DMS53 treated with DMSO at 0.1 percent for 48 hours (cell line): Measurements from ENCODE around the gene PNPLA6.
A peak's percentile ranks its signal among the peaks of the same experiment; 100 is the strongest.

Experiments
- DNase-seq: peaks from one replicate; lab custom pipeline; 2025; ENCODE audit not compliant: unreplicated experiment; lab: John Stamatoyannopoulos, UW

Gene PNPLA6

GRCh38 chr19:7595466-7596133, 60.1 kb downstream of the PNPLA6 start, which contains the start of gene CAMSAP3:
CAMSAP3 (plus strand) TSS chr19:7595863; CDS start chr19:7596003, 140 bp downstream.
- peak; percentile 7 for DNase-seq

DNA sequence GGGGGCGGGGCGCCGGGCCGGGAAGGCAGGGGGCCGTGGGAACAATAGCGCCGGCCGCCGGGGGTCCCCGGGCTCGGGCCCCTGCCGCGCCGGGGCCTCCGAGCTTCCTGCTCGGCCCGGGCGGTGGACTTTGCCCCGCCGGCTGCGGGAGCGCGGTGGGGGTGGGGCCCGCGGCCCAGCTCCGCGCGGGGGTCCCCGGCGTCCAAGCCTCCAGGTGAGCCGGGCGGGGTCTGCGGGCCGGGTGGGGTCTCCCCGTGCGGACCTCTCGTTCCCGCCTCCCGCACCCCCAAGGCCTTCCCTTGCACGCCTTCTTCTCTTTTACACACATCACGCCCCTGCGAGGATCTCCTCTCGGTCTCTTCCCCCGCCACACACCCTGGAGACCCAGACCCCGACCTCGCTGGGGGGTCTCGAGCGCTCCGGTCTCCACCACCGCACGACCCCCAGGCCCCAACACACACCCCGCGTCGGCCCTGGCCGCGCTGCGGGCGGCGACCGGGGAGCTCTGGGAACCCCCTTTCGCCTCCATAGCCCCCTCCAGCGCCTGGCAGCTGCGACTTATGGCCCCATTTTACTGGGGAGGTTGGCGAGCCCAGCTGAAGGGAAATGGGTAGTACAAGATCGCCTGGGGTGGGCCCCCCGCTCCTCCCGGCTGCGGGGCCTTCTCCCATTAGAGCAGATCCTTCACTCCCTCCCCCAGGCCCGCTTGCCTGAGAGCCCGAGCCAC, 60.9 kb downstream of the PNPLA6 start:
- DNase-seq: no peak

DNA sequence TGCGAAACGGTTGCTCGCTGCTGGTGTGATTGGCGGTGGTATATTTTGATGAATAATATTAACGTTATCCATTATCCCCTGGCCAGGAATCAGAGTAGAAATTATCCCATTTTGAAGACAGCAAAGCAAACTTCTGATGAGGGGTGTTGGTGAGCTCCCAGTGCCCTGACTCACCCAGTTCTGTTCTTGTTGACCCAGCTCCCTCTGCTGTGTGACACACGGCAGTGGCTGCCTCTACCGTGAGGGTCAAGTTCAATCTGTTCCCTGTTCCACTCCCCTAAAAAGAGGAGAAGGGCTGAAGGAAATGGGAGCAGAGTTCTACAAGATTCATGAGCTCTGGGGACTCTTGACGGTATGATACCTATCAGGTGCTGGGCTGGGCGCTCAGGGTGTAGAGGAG, 62.2 kb downstream of the PNPLA6 start:
- no peak for DNase-seq

GRCh38 chr19:7598180-7598579, 62.7 kb downstream of the PNPLA6 start:
- no peak for DNase-seq

DNA sequence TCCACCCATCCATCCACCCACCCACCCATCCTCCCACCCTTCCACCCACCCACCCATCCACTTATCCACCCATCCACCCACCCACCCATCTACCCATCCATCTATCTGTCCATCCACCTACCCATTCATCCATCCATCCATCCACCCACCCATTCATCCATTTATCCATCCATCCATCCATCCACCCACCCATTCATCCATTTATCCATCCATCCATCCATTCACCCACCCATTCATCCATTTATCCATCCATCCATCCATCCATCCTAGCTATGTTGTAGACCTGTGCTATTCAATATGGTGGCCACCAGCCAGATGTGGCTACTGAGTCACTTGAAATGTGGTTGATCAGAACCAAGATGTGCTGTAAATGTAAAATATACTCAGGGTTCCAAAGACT, 65.2 kb downstream of the PNPLA6 start:
- DNase-seq: no peak

DNA sequence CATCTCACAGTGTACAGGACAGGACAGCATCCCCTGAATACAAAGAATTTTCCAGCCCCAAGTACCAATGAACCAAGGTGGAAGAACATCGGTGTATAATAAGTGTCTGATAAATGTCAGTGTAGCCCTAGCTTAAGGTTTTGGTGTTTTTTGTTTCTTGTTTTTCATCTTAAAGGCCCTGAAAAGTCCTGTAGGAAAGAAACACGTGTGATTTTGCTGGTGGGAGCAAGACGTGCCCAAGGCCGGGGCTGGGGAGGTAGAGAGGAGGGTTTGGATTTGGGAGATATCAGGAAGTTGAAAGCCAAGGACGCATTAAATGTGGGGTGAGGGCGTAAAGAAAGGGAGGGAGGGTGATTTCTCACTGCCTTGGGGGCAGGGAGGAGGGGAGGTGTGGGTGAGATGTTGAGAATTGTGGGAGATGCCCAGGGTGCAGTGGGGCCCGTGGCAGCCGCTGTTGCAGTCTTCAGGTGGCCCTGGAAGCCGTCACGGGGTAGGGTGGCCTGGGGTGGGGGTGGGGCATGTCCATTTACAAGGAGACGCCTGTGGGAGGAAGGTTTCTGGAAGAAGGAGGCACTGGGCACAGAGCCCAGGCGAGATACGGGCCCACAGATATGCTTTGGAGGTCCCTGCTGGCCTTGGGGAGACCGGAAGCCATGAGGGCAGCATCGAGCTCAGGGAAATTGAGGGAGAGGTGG, 66.9 kb downstream of the PNPLA6 start:
- DNase-seq: no peak

DNA sequence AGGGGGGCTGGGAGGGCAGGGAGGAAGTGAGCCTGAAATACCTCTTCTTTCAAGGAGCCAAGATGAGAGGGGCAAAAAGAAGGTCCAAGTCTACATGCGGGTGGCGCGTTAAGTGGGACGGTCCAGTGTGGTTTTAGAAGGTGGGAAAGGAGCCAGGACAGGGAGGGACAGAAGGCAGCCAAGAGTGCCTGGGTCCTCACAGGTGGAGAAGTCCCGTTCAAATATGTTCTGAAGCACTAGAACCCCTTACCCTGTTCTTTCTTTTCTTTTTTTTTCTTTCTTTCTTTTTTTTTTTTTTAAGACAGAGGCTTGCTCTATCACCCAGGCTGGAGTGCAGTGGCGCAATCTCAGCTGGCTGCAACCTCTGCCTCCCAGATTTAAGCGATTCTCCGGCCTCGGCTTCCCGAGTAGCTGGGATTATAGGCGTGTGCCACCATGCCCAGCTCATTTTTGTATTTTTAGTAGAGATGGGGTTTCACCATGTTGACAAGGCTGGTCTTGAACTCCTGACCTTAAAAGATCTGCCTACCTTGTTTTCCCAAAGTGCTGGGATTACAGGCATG, 67.5 kb downstream of the PNPLA6 start:
- DNase-seq: no peak

DNA sequence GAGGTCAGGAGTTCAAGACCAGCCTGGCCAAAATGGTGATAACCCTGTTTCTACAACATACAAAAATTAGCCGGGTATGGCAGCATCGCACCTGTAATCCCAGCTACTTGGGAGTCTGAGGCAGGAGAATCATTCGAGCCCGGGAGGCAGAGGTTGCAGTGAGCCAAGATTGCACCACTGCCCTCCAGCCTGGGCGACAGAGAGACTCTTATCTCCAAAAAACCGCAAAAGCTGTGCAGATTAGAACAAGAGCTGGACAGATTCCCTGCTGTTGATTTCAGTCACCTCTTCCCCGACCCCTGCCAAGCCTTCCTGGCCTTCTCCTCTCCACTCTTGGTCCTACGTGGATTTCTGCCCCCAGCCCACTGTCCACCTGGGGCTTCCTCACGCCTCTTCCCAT, 68.4 kb downstream of the PNPLA6 start:
- no peak for DNase-seq

- DNase-seq: no peak
Observed at GRCh38 chr19:7605490-7606222, 70.1 kb downstream of the PNPLA6 start.

- no peak for DNase-seq
Observed at GRCh38 chr19:7606289-7606688, 70.8 kb downstream of the PNPLA6 start.

- no peak for DNase-seq
Observed at GRCh38 chr19:7607212-7607873, 71.8 kb downstream of the PNPLA6 start.

DNA sequence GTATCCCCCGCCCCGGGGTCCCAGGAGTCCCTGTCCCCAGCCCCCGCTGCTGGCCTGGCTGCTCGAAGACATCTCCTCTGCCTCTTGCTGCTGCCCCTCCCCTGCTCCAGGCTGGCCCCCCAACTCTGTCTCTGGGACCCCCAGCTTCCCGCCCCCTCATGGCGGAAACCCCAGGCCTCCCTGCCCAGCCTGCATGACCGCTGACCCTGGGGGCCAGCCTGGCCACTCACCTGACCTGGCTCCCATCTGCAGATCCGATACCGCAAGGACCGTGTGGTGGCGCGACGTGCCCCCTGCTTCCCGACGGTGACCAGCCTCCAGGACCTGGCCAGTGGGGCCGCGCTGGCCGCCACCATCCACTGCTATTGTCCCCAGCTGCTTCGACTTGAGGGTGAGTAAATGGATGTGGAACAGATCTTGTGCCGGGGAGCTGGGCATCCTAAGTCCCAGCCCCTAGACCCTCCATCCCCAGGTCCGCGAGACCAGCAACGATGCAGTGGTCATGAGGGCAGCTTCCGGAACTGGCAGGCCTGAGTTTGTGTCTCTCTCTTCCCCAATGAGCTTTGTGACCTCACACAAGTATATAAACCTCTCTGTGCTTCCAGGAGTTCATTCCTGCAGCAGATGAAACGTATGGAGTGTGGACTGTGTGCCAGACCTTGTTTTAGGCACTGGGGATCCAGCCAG, 72.5 kb downstream of the PNPLA6 start:
- no peak for DNase-seq

- DNase-seq: no peak
Observed at GRCh38 chr19:7610491-7611240, 75.1 kb downstream of the PNPLA6 start.
